Hematopoietic multipotent progenitor cell treated with erythropoietin and hydrocortisone succinate and interleukin-3 and kit ligand, for 15 days (in vitro differentiated cells): ENCODE measurements around the gene DUS4L.

Source experiments
- DNase-seq: peaks from one replicate; pipeline ENCODE4 v3.0.0-alpha.2; 2015; ENCODE audit warnings: low spot score

The DUS4L gene

GRCh38 chr7:107615910-107616680, 52.3 kb downstream of the DUS4L start:
- DNase-seq: no peak

GRCh38 chr7:107622429-107622828, 58.7 kb downstream of the DUS4L start:
- no peak for DNase-seq

- DNase-seq: no peak
Measured at GRCh38 chr7:107622894-107623293, 59.1 kb downstream of the DUS4L start.

GRCh38 chr7:107627002-107627401, 63.2 kb downstream of the DUS4L start:
- no peak for DNase-seq
